ENCODE measurements around the gene UQCR10.

The UQCR10 gene

DNA sequence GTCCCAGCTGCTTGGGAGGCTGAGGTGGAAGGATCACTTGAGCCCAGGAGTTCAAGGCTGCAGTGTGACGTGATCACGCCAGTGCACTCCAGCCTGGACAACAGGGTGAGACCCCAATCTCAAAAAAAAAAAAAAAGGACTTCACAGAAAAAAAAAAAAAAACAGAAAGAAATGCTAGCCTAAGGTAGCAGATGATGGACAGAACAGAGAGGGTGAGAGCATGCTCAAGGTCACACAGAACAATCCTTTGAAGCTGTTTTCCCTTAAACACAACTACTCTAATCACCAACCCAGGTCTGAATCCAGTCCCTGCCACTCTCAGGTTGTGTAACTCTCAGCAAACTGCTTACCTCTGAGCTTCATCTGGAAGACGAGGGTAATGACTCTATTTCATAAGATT, 10.1 kb upstream of the UQCR10 start:
- DNase-seq (ENCODE audit: extremely low spot score, insufficient read length, low read depth) (no peak), FAIRE-seq (no peak)

DNA sequence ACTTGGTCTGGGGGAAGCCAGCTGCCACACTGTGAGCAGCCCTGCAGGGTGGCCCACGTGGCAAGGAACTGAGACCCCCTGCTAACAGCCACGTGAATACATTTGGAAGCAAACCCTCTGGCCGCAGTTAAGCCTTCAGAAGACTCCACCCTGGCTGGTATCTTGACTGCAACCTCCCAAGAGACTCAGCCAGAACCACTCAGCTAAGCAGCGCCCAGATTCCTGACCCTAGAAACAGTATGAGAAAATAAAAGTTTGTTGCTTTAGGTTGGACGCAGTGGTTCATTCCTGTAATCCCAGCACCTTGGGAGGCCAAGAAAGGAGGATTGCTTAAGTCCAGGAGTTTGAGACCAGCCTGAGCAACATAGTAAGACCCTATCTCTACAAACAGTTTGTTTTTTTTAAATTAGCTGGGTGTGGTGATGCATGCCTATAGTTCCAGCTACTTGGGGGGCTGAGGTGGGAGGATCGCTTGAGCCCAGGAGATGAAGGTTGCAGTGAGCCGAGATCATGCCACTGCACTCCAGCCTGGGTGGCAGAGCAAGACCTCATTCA, 9.0 kb upstream of the UQCR10 start:
- DNase-seq (ENCODE audit: extremely low spot score, insufficient read length, low read depth) (no peak), FAIRE-seq (no peak)

DNA sequence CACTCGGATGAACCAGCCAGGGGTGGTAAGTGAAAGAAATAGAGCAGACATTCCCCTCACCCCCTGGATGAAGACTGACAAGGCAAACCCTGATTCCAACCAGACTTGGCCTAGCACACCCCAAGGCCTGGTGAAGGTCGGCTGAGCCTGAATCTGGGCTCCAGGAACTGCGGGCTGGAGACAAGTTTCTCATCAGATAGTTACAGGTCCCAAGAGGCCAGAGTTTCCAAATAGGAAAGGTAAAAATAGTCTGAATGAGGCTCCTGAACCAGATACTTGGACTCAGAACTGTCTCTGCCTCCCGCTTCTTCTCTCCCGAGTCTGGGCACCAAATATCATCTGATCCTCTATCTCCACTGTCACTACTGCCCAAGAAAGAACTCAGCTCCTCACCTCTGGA, 8.2 kb upstream of the UQCR10 start:
- FAIRE-seq (no peak), DNase-seq (ENCODE audit: extremely low spot score, insufficient read length, low read depth) (no peak)

DNA sequence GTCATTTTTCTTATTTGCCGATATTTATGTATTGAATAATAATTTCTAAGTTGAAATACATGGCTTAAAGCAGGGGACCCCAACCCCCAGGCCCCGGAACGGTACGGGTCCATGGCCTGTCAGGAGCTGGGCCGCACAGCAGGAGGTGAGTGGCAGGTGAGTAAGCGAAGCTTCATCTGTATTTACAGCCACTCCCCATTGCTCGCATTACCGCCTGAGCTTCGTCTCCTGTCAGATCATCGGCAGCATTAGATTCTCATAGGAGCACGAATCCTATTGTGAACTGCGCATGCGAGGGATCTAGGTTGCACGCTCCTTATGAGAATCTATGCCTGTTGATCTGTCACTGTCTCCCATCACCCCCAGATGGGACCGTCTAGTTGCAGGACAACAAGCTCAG, 4.9 kb upstream of the UQCR10 start:
- no peak for FAIRE-seq

DNA sequence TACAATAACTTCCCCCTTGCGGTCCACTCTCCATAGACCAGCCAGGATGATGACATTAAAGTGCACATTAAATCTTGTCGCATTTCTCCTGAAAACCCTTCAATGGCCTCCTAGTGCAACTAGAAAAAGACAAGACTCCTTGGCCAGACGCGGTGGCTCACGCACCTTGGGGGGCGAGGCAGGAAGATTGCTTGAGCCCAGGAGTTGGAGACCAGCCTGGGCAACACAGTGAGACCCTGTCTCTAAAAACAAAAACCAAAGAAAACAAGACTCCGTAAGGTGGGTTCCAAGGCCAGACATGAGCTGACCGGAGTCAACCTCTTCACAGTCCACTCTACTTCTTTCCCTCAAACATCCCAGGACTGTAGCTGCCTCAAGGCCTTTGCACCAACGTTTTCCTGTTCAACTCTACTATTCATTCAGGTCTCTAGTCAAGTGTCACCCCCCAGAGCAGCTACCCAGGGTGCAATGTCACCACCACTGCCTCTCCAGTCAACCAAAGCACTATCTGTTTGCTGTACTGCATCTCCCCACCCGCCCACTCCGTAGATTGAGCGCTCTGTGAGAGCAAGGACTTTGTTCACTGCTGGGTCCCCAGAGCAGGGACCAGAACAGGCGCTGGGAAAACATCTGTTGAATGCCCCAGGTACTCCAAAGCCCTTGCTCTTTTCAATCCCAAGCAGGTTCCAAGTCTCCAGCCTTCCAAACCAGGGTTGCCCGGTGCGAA, 1.1 kb upstream of the UQCR10 start:
- DNase-seq (ENCODE audit: extremely low spot score, insufficient read length, low read depth) (no peak), FAIRE-seq (no peak)

More for the DNA sequence above, 4.9 kb upstream of the UQCR10 start:
- DNase-seq (ENCODE audit: extremely low spot score, insufficient read length, low read depth), result no peak

DNA sequence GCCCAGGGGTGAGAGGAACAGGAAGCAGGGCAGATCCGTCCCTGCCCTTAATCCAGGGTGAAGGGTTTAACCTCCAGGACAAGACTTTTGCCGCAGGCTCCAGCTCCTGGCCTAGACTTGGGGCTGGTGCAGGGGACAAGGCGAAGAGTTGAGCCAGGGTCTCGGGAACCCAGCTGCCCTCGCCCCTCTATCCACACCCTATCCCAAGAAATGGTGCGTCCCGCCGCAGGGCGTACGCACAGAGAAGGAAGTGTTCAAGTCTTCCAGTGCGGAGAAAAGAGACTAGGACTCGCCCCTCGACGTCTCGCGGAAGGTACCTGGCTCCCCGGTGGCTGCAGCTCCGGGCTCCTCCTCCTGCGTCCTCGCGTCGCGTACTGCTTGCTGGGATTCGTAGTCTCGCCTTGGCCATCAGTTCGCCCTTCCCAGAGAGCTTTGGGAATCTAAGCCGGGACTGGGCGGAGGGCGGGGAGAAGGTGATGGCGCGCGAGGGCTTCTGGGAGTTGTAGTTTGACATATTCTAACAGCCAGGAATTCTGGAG, 468 bp upstream of the UQCR10 start, which contains the start of gene ZMAT5:
TSS of gene ZMAT5 (minus strand) at position 376 of the 539 bp plus-strand sequence. CDS start 18,463 bp downstream, outside the sequence.
- FAIRE-seq (peak; percentile 98), DNase-seq (ENCODE audit: extremely low spot score, insufficient read length, low read depth) (peak; percentile 99)

DNA sequence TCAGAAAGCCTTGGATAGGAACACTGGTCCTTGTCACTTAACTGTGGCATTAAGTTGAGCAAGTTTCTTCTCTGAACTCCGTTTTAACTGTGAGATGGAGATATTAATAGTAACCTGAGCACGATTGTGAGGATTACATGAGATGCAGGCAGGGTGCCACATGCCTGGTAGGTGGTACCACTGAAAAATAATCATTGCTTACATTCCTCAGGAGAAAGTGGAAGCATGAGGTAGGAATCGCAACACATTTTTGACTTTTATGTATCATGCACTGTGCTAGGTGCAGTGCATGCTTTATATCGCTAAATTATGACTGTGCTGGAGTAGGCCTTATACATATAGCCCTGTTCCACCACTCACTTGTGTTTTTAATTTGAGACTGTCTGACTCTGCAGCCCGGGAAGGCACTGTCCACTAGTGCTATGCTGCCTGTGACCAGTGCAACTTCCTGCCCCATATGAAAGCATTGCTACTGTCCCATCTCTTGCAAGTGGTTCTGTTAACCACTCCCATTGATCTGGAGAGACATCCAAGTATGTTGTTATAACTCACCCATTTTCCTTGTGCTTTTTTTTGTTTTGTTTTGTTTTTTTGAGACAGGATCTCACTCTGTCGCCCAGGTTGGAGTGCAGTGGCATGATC, 1.0 kb downstream of the UQCR10 start:
- DNase-seq (ENCODE audit: extremely low spot score, insufficient read length, low read depth) (no peak), FAIRE-seq (no peak)

DNA sequence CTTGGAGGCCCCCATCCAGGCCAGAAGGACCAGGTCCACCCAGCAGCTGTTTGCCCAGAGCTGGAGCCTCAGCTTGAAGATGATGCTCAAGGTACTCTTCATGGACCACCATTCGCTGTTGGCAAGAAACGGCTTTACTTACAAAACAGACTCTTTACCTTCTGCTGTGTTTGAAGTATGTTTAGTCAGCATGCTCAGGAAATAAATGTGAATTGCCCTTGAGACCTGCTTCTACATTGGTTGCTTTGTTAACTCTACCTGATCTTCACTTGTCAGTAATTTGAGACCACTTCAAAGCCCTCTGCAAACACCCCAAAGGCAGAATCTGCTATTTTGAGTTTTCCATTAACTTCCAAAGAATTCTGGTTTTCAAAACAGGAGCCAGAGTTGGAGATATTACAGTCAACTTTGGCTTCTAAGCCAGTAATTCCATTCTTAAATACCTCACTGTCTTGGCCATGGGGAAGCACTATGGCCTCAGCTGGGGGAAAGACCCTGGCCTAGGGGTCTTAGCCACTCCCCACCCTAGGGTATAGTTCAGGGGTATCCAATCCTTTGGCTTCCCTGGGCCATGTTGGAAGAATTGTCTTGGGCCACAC, 2.7 kb downstream of the UQCR10 start:
- FAIRE-seq (no peak), DNase-seq (ENCODE audit: extremely low spot score, insufficient read length, low read depth) (no peak)

DNA sequence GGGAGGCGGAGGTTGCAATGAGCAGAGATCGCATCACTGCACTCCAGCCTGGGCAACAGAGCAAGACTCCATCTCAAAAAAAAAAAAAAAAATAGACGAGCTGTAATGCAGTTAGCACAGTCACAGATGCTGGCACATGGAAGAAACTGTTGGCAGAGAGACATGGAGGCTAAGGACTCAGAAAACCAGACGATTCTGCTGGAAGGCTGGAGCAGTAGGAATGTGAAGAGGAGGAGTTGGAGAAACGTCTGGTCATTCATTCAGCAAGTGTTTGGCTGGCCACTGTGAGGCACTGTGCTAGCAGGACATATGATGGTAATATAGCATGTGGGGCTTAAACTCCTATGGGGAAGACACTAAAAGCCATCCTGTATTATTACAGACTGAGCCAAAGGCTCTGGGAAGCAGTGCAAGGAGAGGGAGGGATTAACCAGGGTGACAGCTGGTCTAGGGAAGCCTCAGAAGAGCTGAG, 5.0 kb downstream of the UQCR10 start:
- no peak for DNase-seq (ENCODE audit: extremely low spot score, insufficient read length, low read depth)
- FAIRE-seq, result no peak

DNA sequence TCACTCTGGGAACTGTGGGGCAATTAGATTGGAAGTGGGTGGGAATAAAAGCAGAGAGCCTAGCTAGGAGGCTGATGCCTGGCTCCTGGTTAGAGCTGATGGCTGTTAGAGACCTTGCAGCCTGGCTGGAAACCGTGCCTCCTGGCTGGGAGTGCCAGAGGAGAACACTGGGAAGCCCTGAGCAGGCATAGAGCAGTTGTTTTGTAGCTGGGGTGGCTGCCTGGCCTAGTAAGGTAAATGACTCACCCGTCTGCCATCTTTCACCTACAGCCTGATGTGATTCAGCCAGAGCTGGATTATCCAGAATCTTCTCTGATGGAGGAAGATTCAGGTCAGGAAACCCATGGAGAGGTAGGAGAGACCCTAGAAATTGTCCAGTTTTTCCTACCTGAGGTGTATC, 6.1 kb downstream of the UQCR10 start:
- no peak for FAIRE-seq
- DNase-seq (ENCODE audit: extremely low spot score, insufficient read length, low read depth), result no peak

DNA sequence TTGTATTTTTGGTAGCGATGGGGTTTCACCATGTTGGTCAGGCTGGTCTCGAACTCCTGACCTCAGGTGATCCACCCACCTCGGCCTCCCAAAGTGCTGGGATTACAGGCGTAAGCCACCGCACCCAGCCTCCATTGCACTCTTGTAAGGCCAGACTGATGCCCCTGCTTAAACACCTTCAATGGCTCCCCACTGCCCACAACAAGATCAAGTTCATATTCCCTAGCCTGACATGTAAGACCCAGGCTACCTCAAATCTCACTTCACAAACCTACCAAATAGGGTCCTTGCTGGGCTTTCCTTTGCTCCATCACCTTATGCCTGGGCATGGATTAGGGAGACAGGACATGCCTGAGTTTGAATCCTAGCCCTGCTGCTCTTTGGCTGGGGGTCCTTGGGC, 13.1 kb downstream of the UQCR10 start:
- DNase-seq (ENCODE audit: extremely low spot score, insufficient read length, low read depth), result no peak
- FAIRE-seq, result no peak

DNA sequence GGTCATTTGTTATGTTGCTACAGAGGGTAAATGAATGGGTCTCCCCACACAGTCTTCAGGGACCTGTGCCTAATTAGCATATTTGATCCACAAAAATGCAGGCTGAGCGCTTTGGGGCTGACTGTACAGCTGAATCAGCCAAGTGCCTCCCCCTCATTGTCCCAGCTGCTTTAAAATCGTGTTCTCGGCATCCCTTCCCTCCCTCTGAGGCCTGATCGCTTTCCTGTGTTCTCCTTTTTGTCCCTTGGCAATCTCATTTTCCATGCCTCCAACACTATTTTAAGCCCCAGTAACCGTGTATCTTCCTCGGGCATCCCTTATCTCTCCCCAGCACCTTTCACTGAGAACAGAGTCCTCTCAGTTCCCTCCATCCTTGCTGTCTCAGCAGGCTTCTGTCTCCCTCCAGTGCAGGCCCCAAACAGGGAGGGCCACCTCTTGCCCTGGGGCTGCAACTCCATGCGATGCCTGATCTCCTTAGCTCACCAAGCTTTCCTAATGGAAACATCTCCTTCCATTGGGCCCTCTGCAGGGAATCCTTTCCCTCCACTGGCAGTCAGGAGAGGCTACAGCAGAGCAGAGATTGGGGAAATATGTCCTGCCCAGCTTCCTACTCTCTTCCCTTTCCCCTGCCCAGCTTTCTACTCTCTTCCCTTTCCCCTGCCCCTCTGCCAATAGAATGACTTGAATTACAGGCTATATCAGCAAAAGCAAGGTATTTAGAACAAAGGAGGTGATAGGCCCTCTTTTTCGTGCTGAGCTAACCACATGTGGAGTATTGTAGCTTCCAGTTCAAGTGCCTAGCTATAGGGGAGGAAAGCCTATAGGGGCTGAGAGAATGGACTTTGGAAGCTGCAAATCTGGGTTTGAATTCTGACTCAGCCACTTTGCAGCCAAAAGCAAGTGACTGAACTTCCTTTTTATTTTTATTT, 13.8 kb downstream of the UQCR10 start:
- no peak for DNase-seq (ENCODE audit: extremely low spot score, insufficient read length, low read depth)
- FAIRE-seq, result no peak

DNA sequence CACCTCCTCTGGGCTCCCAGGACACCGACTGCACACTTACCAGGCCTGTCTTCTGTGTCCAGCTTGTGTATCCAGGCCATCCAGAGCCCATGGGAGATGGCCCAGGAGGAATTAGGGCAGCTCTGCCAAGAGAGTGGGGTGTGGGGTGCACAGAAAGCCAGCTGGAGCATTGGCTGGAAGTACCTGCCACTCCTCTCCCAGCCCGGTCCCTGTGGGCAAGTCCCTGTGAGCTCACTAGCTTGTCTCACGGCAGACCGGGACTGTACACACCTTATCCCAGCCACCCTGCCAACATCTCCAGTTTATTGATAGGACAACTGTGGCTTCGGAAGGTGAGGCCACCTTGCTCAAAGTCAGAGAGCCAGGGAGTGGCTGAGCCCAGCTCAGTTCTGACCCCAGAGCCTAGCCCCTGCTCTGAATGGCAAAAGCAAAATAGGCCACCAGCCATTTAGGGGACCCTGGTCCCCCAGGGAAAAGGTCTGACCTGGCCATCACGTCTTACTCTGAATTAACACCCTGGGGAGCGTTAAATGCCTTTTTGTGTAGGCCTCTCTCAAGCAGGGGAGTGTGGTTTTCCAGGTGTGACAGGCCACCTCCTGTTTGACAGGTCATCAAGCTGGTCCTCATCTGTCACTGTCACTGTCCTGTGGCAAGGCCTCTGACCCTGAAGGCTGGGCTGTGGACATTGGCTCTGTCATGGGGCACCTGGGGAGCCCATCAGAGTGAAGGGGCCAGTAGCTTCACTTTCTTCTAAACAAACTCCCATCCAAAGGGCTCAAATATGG, 15.1 kb downstream of the UQCR10 start:
- no peak for FAIRE-seq
- no peak for DNase-seq (ENCODE audit: extremely low spot score, insufficient read length, low read depth)

DNA sequence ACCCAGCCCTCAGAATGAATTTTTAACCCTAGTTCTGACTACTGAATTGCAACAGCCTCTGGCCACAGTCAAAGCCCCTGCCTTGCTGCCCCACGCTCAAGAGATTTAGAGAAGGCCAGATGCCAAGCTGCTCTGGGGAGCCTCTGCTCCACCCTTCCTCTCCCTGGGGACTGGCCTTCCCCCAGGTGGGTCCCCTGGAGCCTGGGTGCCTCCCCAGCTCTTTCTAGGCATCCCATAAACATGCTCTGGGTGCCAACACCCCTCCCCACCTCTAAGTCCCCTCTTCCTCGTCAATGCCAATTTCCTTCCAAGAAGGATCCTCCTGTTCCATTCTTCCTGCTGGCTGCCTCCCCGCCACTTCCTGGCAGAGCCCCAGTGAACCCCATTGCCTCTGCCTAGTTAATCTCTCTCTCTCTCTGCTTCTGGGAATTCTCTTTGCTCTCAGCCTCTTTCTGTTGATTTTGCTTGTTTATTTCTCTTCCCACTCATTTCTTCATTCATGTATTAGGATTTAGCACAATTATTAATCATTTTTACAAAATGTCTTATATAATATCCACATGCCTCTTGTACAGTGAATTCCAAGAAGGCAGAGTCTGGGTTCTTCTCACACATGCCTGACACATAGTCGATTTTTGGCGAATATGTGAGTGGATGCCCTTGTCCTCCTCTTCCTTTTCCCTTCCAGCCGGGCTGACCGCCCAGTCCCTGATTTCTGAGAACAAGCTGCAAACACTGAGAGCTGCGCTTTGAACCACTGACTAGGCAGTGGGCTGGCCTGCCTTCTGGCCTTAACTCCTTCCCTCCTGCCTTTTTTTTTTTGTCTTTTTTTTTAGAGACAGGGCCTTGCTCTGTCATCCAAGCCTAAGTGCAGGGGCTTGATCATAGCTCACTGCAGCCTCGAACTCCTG, 17.5 kb downstream of the UQCR10 start:
- FAIRE-seq, result no peak
- DNase-seq (ENCODE audit: extremely low spot score, insufficient read length, low read depth), result no peak

DNA sequence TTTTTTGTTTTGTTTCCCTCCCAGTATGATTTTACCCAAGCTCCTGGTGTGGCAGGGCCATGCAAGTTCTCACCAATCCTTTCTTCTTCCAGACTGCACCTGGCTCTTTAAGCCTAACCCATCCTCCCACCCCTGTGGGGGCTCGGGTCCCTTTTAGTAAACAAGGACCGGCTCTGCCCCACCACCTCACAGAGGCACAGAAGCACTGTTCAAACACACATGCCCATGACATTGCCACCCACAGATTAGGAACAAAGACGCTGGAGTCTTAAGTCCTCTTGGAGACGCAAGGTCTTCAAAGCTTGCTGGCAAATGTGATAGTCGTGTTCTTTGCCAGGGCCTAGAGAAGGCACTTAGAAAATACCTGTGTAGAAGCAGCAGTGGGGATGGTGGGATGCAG, 18.9 kb downstream of the UQCR10 start:
- FAIRE-seq, result no peak
- no peak for DNase-seq (ENCODE audit: extremely low spot score, insufficient read length, low read depth)

DNA sequence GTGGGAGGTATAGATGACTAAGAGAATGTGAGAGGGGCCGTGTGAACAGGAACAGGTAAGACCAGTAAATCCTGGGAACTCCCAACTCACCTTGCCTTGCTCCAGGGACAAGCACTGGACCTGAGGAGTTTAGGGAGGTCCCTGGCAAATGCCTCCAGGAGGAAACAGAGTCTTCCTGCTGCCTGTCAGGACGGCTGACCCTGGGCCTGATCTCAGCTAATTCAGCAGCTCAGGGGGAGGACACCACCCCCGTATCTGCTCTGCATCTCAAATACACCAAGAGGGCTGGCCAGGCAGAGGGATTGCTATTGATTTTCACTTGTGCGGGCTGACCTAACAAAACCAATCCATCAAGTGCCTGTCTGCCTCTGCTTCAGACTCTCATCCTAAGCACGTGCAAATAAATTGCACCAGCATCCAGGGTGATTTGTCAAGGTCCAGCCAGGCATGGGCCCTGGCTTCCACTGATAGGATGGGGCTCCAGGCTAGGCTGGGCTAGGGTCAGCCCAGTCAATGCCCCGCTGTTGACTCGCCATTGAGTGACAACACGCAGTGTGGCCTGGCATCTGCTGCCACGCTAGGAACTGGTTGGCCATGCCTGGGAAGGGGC, 20.3 kb downstream of the UQCR10 start:
- FAIRE-seq, result no peak

More for the DNA sequence above, 20.3 kb downstream of the UQCR10 start:
- no peak for DNase-seq (ENCODE audit: extremely low spot score, insufficient read length, low read depth)
